Measurements from ENCODE around the gene MAGEC3.

Gene MAGEC3

GRCh38 chrX:141945426-141945825 lies 107.3 kb downstream of the MAGEC3 start:
- Histone ChIP-seq H3K27ac (no peak overlapping the region), H3K36me3 (no peaks in the 10 kb centered on the region), H3K4me1 (ENCODE audit: control insufficient read depth in 1 of 2, insufficient read depth in 1 of 2, low read depth in 1 of 2, low read length in 1 of 2) (no peaks in the 10 kb centered on the region), H3K4me3 (ENCODE audit: low read depth in 1 of 2, low read length in 1 of 2) (no peak overlapping the region), H3K27me3 (no peaks in the 10 kb centered on the region), H3K9me3 (no peaks in the 10 kb centered on the region)
- TF ChIP-seq CTCF (IDR thresholded peaks at IDR 0.05), result no peak

DNA sequence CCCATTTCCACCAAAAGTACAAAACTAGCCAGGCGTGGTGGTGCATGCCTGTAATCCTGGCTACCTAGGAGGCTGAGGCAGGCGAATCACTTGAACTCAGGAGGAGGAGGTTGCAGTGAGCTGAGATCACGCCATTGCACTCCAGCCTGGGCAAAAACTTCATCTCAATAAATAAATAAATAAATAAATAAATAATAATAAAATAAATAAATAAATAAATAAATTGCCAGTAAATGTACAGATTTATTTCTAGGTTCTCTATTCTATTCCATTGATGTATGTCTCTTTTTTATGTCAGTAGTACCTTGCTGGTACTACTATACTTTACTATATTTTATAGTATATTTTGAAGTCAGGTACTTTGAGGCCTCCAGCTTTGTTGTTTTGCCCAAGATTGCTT lies 109.2 kb downstream of the MAGEC3 start:
- H3K36me3 ChIP-seq, result no peaks in the 10 kb centered on the region
- H3K27ac ChIP-seq, result no peak overlapping the region
- no peaks in the 10 kb centered on the region for H3K27me3 ChIP-seq
- H3K4me1 ChIP-seq (ENCODE audit: control insufficient read depth in 1 of 2, insufficient read depth in 1 of 2, low read depth in 1 of 2, low read length in 1 of 2), result no peaks in the 10 kb centered on the region
- TF ChIP-seq CTCF (IDR thresholded peaks at IDR 0.05), result no peak
- no peaks in the 10 kb centered on the region for H3K9me3 ChIP-seq
- H3K4me3 ChIP-seq (ENCODE audit: low read depth in 1 of 2, low read length in 1 of 2), result no peak overlapping the region

Measured in neutrophil (primary cell).